ENCODE data around the gene ASS1.

Gene ASS1

DNA sequence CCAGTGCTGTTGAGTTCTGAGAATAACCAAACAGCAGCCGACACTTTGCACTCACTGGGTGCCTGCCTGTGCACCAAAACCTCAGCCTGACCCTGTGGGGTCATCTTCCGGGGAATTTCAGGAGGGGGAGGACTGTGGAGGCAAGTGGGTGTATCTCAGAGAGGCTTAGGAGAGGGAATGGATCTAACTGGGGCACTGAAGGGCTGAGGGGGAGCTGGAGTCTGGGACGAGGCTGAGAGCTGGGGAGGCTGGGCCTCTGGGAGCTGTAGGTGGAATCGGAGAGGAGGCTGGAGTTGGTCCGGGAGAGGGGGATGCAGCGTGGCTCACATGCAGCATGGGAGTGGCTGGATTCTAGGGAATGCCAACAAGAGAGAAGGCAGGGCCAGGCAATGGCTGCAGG is 14.9 kb upstream of the ASS1 start:
- Histone ChIP-seq H3K27ac (ENCODE audit: low read length) (no peak overlapping the region), H3K9me2 (replicated peaks; ENCODE audit: insufficient read depth, low read length) (no peaks in the 10 kb centered on the region), H3K9me3 (replicated peaks; ENCODE audit: insufficient read depth, low read length) (no peaks in the 10 kb centered on the region), H2AFZ (ENCODE audit: low read length) (no peak overlapping the region), H3K4me3 (ENCODE audit: low read length) (no peak overlapping the region), H3F3A (ENCODE audit: insufficient read depth, low read length) (no peaks in the 10 kb centered on the region), H3K4me2 (ENCODE audit: low read depth, low read length) (no peak overlapping the region), H4K20me1 (ENCODE audit: insufficient read depth, low read length) (no peaks in the 10 kb centered on the region), H3K36me3 (replicated peaks; ENCODE audit: insufficient read depth, low read length) (no peaks in the 10 kb centered on the region), H3K9ac (ENCODE audit: low read length) (no peak overlapping the region), H3K27me3 (replicated peaks; ENCODE audit: insufficient read depth, low read length) (peaks cover 99% of the 10 kb centered on the region), H3K4me1 (ENCODE audit: low read length) (no peaks in the 10 kb centered on the region), H3K79me2 (ENCODE audit: low read length) (no peaks in the 10 kb centered on the region)
- DNase-seq = no peak
- TF ChIP-seq EZH2 (optimal IDR thresholded peaks at IDR 0.05; ENCODE audit: low read depth, low read length) (no peak), EZH2phosphoT487 (IDR thresholded peaks at IDR 0.05; ENCODE audit: low read length) (no peak)
- TF ChIP-seq, protein P1, sequence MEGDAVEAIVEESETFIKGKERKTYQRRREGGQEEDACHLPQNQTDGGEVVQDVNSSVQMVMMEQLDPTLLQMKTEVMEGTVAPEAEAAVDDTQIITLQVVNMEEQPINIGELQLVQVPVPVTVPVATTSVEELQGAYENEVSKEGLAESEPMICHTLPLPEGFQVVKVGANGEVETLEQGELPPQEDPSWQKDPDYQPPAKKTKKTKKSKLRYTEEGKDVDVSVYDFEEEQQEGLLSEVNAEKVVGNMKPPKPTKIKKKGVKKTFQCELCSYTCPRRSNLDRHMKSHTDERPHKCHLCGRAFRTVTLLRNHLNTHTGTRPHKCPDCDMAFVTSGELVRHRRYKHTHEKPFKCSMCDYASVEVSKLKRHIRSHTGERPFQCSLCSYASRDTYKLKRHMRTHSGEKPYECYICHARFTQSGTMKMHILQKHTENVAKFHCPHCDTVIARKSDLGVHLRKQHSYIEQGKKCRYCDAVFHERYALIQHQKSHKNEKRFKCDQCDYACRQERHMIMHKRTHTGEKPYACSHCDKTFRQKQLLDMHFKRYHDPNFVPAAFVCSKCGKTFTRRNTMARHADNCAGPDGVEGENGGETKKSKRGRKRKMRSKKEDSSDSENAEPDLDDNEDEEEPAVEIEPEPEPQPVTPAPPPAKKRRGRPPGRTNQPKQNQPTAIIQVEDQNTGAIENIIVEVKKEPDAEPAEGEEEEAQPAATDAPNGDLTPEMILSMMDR (IDR thresholded peaks at IDR 0.05; ENCODE audit: low read length) = no peak

DNA sequence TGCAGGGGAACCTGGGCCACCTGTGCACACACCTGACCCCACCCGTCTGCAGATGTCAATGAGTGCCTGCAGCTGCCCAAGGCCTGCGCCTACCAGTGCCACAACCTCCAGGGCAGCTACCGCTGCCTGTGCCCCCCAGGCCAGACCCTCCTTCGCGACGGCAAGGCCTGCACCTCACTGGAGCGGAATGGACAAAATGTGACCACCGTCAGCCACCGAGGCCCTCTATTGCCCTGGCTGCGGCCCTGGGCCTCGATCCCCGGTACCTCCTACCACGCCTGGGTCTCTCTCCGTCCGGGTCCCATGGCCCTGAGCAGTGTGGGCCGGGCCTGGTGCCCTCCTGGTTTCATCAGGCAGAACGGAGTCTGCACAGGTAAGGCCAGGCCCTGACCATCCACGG is 14.5 kb upstream of the ASS1 start:
- H2AFZ ChIP-seq (ENCODE audit: low read length) = no peak overlapping the region
- no peak for DNase-seq

DNA sequence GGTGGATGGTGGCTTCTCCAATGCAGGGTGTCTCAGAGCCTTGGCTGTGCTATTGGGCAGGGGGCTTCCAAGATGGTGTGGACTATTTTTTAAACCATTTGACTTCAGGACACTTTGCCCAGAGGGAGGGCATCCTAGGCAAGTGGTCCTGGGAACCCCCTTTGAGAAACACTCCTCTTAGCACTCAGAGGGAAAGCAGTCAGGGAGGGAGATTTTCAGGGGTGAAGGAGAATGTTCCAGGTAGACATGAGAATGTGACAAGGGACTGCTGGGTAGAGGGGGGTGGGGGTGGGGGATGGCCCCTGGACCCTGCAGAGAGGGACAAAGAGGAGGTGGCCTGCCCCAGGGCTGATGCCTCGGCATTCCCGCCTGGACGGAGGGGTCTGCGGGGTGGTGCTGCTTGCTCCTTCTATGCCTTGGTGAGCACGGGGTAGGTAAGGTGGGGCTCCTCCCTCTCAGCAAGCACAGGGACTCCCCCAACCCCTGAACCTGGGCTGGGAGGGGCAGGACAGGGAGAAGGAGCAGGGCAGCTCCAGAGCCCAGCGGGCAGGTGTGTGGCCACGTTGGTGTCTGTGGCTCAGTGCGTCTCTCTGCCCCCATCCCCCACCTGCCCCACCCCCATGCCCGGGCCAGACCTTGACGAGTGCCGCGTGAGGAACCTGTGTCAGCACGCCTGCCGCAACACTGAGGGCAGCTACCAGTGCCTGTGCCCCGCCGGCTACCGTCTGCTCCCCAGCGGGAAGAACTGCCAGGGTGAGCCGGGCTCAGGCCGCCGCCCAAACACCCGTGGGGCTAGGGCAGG is 13.8 kb upstream of the ASS1 start:
- no peaks in the 10 kb centered on the region for H3K79me2 ChIP-seq (ENCODE audit: low read length)
- H4K20me1 ChIP-seq (ENCODE audit: insufficient read depth, low read length) = no peaks in the 10 kb centered on the region
- H3K9ac ChIP-seq (ENCODE audit: low read length) = no peak overlapping the region
- DNase-seq = no peak
- no peaks in the 10 kb centered on the region for H3K9me2 ChIP-seq (replicated peaks; ENCODE audit: insufficient read depth, low read length)
- H3K4me2 ChIP-seq (ENCODE audit: low read depth, low read length) = no peak overlapping the region
- H3K27me3 ChIP-seq (replicated peaks; ENCODE audit: insufficient read depth, low read length) = peaks cover 94% of the 10 kb centered on the region
- H2AFZ ChIP-seq (ENCODE audit: low read length) = no peak overlapping the region
- no peaks in the 10 kb centered on the region for H3K4me1 ChIP-seq (ENCODE audit: low read length)
- no peak for TF ChIP-seq EZH2phosphoT487 (IDR thresholded peaks at IDR 0.05; ENCODE audit: low read length)
- TF ChIP-seq, protein P1 (IDR thresholded peaks at IDR 0.05; ENCODE audit: low read length) = no peak
- no peak for TF ChIP-seq EZH2 (optimal IDR thresholded peaks at IDR 0.05; ENCODE audit: low read depth, low read length)
- H3K36me3 ChIP-seq (replicated peaks; ENCODE audit: insufficient read depth, low read length) = no peaks in the 10 kb centered on the region
- no peaks in the 10 kb centered on the region for H3K9me3 ChIP-seq (replicated peaks; ENCODE audit: insufficient read depth, low read length)
- H3F3A ChIP-seq (ENCODE audit: insufficient read depth, low read length) = no peaks in the 10 kb centered on the region
- no peak overlapping the region for H3K27ac ChIP-seq (ENCODE audit: low read length)
- no peak overlapping the region for H3K4me3 ChIP-seq (ENCODE audit: low read length)

More for the DNA sequence above, 14.5 kb upstream of the ASS1 start:
- Histone ChIP-seq H3K27ac (ENCODE audit: low read length) (no peak overlapping the region), H3K4me2 (ENCODE audit: low read depth, low read length) (no peak overlapping the region), H4K20me1 (ENCODE audit: insufficient read depth, low read length) (no peaks in the 10 kb centered on the region), H3K9ac (ENCODE audit: low read length) (no peak overlapping the region), H3K9me3 (replicated peaks; ENCODE audit: insufficient read depth, low read length) (no peaks in the 10 kb centered on the region), H3F3A (ENCODE audit: insufficient read depth, low read length) (no peaks in the 10 kb centered on the region), H3K9me2 (replicated peaks; ENCODE audit: insufficient read depth, low read length) (no peaks in the 10 kb centered on the region), H3K4me3 (ENCODE audit: low read length) (no peak overlapping the region), H3K36me3 (replicated peaks; ENCODE audit: insufficient read depth, low read length) (no peaks in the 10 kb centered on the region), H3K27me3 (replicated peaks; ENCODE audit: insufficient read depth, low read length) (peaks cover 97% of the 10 kb centered on the region), H3K79me2 (ENCODE audit: low read length) (no peaks in the 10 kb centered on the region), H3K4me1 (ENCODE audit: low read length) (no peaks in the 10 kb centered on the region)
- TF ChIP-seq EZH2phosphoT487 (IDR thresholded peaks at IDR 0.05; ENCODE audit: low read length) = no peak

All from MM.1S (cell line).